ENCODE results near the gene PAPOLG.

The PAPOLG gene

DNA sequence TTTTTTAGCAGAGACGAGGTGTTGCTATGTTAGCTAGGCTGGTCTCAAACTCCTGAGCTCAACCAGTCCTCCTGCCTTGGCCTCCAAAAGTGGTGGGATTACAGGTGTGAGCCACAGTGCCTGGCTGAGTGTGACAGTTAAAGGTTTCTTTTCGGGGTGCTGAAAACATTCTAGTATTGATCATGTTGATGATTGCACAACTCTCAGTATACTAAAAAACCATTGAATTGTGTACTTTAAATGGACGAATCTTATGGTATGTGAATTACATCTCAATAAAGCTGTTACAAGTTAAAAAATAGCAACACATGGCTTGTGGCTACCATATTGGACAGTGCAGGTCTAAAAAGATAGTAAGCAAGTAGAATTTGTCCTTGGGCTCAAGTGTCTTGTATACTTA, 22.3 kb downstream of the PAPOLG start:
- no peak for DNase-seq

DNA sequence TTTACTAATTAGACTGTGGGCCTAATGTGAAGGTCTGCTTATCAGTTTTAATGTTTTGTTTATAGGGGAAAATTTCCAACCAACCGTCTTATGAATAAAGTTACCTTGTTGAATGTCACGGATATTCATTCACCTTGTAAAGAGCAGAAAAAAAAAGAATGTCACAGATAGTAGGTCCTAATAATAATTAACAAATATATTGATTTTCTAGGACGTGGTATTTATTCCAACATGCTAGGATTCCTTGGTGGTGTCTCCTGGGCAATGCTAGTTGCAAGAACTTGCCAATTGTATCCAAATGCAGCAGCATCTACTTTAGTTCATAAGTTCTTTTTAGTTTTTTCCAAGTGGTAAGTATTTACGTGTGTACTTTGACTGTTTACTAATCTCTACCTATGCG, 23.4 kb downstream of the PAPOLG start:
- no peak for DNase-seq

DNA sequence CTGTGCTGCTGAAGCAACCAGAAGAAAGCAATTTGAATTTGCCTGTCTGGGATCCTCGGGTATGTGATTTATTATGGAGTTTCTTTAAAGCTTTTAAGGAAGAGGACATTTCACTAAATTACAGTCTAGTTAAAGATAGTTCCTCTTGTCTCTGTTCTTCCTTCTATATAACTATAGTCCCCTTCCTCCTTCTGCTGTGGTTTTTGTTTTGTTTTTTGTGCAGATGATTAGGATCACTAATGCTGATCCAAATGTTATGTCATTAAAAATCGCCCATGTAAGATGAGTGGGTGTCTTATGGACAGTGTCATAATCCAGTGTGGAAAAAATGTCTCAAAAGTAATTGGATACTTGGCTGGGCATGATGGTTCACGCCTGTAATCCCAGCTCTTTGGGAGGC, 24.7 kb downstream of the PAPOLG start:
- no peak for DNase-seq

DNA sequence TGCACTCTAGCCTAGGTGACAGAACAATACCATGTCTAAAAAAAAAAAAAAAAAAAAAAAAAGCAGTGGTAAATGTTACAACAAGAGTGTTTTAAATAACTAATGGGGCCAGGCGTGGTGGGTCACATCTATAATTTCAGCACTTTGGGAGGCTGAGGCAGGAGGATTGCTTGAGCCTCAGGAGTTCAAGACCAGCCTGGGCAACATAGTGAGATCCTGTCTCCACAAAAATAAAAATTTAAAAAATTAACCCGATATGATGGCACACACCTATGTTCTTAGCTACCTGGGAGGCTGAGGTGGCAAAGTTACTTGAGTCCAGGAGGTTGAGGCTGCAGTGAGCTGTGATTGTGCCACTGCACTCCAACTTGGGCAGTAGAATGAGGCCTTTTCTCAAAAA, 37.1 kb downstream of the PAPOLG start:
- no peak for DNase-seq

DNA sequence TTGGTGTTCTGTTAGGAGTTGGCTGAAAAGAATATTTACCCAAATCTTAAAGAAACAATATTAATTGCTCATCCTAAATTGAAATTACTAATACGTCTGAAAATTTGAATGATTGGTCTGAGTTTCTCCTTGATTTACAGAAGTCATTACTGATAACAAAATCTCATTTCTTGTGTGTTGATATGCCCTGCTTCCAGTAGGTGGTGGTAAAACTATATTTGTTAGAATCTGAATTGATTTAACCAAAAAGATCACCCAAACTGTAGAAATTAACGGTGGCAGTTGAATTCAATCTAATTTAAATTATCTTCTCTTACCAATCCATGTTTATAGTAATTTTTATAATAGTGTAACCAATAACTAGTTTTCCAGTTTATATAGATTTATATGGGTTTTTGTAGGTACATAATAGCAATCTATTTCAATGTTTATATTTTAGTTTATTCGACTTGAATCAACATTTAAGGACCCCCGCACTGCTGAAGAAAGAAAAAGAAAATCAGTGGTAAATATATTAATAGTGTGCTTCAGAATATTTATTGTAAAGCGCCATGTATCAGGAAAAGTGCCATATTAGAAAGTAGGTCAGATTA, 38.3 kb downstream of the PAPOLG start:
- DNase-seq: no peak

DNA sequence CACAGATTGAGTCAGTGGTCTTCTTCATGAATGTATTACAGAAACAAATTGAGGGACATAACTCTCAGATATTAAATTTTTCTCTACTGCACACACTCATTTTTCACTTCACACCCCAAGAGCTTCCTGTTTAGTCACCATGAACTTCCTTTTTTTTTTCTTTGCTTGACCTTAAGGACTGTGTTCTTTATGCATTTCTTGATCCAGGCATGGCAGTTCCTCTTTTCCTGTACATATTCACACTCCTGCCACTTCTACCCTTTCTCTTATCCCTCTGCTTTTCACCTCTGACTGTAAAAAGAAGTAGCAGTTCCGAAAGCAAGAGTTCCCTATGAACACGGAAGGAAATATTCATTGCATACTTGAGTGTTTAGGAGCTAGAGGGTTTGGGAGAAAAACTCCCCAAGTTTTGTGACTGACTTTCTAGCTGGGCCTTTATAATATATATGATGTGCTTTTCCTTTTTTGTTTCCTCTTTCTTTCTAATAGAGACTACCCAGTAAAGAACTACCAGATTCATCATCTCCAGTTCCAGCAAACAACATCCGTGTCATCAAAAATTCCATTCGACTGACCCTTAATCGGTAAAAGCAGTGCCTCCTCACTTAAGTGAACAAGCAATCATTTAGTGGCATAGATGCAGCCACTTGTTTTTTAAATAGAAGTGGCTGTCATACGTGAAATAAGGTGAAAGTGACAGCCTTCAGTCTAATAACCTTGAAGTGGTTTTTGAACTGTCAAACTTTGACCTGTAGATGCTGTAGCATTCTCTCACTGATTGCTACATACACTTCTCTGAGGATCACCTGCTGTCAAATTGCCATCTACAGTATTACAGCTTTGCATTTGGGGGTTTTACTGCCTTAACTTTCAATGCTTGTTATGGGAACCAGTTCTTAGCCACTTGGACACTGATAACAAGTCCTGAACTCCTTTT, 40.8 kb downstream of the PAPOLG start:
- DNase-seq: no peak

DNA sequence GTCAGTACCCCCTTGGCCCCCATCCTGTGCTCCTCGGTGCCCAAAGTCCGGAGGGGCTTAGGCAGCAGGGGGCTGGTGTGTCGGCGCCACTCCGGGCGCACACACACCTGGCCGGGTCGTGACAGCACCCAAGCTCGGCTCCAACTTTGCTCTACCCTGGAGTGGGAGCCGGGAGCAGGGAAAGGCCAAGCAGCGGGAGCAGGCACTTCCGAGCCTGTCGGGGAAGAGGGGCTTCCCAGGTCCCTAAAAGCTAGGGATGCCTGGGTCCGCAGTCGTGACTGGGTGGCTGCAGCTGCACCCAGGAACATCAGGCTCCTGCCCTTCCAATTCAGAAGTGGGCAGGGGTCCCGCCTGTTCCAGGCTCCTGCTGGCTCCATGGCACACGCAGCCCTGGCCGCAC, 48.4 kb downstream of the PAPOLG start:
- DNase-seq: no peak

DNA sequence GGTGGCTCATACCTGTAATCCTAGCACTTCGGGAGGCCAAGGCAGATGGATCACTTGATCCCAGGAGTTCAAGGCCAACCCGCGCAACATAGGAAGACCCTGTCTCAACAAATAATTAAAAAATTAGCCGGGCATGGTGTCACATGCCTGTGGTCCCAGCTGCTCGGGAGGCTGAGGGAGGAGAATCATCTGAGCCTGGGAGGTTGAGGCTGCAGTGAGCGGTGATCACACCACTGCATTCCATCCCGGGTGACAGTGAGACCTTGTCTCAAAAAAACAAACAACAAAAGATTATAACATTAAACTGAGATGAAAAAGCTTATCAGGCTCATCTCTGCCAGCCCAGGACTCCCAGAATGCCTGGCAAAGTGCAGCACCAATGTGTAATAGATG, 50.5 kb downstream of the PAPOLG start:
- no peak for DNase-seq

DNA sequence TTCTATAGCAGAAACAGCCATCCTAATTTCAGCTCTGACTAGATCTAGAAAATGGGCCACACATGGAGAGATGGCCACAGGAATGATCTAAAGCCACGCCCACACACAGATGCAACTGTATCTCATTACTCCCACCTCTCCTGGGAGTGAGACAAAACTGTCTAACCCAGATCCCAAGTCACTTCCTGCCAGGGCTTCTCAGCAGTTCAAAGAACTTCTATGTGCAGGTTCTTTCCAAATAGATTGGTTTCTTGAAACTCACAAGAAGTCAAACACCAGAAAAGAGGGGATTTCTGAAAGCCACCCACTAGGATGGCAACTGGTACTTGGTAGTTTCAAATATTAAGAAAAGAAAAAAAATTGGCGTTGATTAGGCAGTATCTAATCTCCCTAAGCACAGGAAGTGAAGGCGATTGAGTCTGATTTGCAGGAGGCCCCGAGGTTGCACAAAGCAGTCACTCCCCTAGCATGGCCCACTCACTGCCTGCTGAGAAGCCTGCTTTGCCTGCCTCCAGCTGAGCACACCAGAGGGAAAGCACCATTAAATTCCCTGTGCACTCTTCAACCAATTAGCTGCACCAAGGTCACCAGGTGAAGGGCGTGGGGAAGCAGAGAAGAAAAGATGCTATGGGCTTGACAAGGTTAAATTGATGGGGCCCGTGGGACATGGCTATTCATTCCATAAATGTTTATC, 51.1 kb downstream of the PAPOLG start:
- peak; percentile 72 for DNase-seq

DNA sequence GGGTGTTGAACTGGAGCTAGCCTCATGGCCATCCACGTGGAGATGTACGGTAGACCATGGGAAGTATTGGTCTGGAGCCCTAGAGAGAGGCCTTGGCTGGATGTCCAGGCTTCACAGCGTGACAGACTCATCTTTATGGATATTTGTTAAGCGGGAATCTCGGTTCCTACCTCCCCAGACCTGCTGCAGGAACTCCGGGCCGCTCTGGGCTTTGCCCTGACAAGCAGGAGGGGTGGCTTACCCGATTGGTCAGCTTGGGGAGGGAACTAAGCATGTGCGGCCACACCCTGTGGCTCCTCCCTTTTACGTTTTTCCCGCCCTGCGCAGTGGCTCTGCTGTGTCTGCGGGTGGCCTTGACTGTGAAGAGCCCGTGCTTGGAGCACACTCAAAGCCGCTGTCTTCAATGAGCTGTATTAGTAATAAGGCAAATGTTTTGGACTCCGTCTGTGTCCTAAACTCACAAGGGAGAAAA, 52.3 kb downstream of the PAPOLG start:
- DNase-seq: no peak

DNA sequence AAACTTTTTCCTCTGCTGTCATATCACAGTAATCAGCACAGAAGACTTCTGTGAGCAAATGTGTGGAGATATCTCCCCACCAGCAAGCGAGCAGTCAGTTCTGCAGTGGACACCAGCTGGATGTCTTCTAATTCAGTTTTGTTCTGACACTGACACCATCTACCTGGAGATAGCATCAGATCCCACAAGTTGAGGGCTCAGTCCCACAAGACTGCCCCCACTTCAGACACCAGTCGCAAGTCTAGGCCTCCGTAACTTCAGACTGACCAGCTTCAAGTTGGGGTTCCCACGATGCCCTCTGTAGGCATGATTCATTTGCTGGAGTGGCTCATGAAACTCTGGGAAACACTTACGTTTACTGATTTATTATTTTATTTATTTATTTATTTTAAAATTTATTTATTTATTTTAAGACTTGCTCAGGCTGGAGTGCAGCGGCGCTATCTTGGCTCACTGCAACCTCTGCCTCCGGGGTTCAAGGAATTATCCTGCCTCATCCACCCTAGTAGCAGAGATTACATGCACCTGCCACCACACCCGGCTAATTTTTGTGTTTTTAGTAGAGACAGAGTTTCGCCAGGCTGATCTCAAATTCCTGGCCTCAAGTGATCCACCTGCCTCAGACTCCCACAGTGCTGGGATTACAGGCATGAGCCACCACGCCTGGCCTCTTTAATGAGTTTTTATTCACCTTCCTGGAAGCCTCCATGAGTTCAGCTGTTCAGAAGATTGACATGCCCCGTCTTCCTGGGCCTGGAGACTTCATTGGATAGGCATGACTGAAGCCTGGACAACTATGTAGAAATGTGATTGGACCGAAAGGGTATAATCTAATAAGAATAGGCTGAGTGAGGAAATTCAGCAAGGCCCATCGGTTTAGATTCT, 55.7 kb downstream of the PAPOLG start:
- peak; percentile 20 for DNase-seq

DNA sequence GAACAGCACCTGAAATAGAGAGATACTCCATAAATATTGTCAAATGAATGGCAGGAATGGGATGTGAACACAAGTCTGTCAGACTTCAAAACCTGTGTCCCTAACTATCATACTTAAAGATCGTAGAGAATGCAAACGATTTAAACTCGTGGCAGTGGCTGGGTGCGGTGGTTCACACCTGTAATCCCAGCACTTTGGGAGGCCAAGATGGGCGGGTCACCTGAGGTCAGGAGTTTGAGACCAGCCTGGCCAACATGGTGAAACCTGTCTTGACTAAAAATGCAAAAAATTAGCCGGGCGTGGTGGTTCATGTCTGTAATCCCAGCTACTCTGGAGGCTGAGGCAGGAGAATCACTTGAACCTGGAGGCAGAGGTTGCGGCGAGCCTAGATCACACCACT, 61.1 kb downstream of the PAPOLG start:
- peak; percentile 22 for DNase-seq

DNA sequence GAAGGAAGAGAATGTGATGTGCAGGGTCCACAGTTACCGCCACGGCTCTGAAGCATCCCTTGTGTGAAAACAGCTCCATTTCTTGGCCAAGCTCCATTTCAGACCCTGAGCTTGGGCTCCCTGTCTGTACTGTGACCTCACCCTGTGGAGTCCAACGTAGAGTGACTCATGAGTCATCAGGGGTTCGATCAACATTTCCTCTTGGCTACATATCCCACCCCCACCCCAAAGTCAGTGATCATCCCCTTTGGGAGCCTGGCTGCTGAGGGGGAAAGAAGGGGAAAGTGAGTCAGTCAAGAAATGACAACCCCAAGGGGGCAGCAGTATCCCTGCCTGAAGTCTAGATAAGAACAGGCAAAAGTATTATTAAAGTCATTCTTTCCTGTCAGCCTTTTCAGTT, 62.2 kb downstream of the PAPOLG start:
- DNase-seq: peak; percentile 75

DNA sequence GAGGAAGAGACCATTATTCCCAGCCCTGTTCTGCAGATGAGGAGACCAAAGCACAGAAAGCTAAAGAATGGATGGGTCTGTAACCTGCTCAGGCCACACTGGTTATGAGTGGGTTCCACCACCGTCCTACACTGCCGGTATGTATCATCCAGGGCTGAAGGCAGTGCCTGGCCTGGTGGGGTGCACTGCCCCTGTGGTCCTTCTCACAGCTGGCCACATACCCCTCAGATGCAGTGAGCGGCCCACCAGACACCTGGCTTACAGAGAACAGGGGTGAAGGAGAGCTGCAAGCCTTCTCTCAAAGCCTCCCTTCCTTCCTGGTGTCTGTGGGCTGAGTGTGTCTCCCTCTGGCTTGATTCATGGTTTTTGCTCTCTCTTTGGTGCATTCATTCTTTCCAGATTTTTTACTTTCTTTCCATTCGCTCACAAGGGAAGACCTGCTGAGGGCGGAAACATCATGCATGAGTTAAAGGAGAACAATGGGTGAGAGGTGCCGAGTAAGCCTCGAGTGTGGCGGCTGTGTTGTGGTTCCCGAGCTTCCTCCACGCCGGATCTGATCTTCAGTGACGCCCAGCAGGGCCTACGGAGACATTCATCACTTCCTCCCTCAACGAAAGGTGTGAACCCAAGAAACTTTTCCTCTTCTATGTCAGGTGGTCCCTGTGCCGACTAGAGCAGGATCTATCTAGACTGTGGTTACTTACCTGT, 63.2 kb downstream of the PAPOLG start:
- peak; percentile 86 for DNase-seq

DNA sequence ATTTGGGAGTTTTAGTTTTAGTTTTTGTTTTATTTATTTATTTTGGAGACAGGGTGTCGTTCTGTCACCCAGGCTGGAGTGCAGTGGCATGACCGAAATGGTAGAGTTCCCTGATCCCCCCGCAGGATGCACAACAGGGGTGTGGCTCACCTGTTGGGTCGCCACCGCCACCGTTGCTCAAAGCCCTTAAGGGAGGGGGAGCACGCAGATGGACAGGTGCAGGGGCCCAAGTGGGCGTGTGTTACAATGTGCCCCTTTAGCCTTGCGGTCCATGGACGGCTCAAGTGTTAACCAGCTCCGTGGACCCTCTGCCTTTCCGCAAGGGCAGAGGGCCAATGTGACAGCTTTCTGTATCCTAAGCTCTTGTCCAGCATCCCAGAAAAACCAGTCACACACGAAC, 63.9 kb downstream of the PAPOLG start:
- no peak for DNase-seq

DNA sequence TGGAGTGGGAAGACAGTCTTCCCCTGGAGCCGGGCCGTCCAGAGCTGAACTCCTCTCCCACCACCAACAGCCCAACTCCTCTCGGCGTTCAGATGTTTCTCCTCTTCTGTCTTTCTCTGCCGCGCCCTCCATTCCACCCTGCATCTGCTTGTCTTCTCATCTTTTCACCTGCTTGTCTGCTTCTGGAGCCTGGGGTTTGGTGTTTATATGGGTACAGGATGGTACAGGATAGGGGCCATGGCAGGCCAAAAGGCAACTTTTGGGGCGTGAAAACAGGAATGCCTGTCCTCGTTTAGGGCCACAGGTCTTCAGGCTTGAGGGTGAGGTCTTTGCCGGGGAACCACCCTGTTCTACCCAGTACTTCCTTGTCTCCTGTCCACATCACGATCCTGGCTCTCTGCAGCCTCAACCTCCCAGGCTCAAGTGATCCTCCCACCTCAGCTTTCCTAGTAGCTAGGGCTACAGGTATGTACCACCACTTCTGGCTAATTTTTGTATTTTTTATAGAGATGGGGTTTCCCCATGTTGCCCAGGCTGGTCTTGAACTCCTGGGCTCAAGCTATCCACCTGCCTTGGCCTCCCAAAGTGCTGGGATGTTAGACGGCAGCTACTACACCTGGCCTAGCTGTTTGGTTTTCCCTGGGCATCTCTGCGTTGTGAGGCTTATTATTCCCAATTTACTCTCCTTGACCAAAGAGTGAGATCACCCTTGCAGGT, 64.5 kb downstream of the PAPOLG start:
- DNase-seq: peak; percentile 23

DNA sequence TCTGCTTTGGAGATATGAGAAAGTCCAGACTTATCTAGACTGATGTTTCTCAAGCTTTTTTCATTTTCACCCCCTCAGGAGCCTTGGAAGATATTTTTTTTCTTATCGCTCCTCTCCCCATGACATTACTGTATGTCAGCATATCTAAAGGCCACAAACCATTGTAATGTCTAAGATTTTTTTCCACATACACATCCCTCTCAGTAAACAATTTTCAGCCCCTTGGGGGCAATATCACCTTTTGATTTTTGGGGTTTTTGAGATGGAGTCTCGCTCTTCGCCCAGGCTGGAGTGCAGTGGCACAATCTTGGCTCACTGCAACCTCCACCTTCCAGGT, 65.0 kb downstream of the PAPOLG start:
- no peak for DNase-seq

DNA sequence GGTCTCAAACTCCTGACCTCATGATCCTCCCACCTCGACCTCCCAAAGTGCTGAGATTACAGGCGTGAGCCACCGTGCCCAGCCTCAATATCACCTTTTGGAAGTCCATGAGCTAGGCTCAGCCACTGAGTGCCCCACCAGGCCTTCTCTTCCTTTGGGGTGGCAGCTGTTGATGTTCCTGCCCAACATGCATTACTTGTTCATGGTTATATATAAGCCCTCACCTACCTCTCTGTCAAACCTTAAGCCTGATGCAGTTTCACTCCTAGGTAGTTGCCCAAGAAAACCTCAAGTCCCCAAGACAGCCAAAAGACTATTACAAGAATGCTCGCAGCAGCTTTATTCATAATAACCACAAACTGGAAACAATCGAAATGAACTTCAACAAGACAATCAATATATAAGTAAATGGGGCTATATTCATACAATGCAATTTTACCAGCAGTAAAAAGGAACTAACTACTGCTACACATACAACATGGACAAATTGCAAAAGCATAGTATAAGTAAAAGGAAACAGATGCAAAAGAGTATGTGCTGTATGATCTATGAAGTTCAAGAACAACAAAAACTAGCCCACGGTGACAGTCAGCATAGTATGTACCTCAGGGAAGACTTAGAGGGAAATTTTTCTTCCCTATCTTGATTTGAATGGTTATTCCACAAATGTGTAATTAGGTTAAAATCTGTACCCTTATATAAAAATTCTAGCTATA, 65.7 kb downstream of the PAPOLG start:
- DNase-seq: no peak

DNA sequence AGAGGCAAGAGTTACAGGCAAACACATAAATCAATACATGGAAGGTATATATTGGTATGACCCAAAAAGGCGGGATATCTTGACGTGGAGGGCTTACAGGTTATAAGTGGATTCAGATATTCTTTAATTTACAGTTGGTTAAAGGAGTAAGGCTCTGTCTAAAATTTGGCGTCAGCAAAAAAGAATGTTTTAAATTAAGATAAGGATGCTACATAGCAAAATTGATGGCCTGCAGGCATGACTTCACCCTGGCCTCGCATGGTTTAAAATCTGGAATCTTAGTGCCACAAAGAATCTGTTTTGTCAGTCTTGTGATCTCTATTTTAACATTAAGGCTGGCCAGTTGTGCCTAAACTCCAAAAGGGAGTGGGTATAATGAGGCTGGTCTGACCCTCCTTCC, 66.9 kb downstream of the PAPOLG start:
- DNase-seq: no peak

DNA sequence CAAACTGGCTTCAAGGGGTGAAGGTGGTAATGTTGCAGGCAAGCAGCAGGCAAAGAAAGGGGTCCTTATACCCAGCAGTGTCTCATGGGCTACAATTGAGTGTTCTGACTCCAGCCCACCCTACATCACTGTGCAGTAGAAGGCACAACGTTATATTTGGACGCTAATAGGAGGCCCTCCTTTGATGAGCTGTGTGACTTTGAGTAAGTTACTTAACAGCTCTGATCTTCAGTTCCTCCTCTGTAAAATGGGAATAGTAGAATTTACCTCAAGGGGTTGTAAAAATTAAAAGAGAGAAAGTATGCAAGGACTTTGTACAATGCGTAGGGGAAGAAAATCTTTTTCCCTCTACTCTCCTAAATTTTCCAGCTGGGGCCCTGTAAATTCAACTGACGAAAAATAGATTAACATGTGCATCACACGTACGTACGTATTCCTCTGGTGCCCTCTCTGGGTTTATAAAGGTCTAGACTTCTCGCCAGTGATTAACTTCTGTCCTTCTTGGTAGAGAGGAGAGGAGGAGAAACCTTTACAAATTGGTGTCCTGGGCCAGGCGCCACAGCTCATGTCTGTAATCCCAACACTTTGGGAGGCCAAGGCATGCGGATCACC, 67.7 kb downstream of the PAPOLG start:
- no peak for DNase-seq

Measured in stimulated activated CD8-positive, alpha-beta memory T cell treated with anti-CD3 and anti-CD28 coated beads, Interleukin-4, amount 100 ng/mL, for 48 hours (primary cell).